HG03064 (cell line): ENCODE data around the gene ADPGK.
"Not testable (repeated sequence)": the region's sequence is repeated elsewhere in the genome, so short reads cannot be mapped to it uniquely, and the experiment has no call there.

Experiments used
- ATAC-seq: cut with Tn5 transposase; IDR thresholded peaks from one replicate; pipeline ENCODE4 v1.9.1; 2021; ENCODE audit warnings: low read depth; ENCODE audit not compliant: unreplicated experiment

ADPGK gene

DNA sequence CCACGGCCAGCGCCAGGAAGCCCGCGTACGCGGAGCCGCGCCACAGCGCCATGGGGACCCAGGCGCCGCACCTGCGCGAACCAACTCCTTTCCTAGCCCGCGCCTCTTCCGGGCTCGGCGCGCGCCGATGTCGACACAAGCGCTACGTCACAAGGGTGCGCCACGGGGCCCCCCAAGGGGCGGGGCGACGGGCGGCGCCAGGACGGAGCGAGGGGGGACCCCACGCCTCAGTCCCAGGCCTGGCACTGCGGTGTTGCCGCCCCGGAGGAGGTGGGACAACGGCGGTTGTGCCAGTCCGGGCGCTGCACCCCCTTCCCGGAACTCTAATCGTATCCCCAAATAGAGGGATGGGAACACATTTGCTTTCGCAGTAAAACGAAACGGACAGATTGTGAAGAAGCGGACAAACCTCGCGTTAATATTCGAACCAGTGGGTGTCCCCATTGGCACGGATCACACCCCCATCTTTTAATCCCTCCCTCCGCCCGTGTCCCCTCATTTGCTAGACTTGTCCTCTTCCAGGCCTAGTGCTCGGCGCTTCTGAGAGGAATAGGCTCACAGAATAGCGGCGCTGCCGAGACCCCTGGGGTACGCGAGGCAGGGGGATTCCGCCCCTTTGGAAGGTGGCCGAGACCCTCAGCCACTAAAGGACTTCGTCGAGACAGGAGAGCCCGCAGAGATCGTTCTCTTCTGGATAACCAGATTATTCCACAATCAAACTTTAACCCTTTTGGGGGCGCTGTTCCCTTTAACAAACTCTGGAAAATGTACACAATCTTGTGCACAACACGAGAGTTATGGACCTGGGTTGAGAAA lies at the start of gene ADPGK:
Gene ADPGK (minus strand): TSS at position 119 of the 816 bp plus-strand sequence. CDS start 67 bp downstream, at position 52.
- ATAC-seq = peak; percentile 75

GRCh38 chr15:72827226-72827625 lies 43.7 kb upstream of the ADPGK start:
- ATAC-seq = no peak

GRCh38 chr15:72826611-72827010 lies 43.1 kb upstream of the ADPGK start:
- no peak for ATAC-seq

GRCh38 chr15:72825829-72826228 lies 42.3 kb upstream of the ADPGK start:
- no peak for ATAC-seq

- no peak for ATAC-seq
These were observed 41.2 kb upstream of the ADPGK start for GRCh38 chr15:72824781-72825180.

DNA sequence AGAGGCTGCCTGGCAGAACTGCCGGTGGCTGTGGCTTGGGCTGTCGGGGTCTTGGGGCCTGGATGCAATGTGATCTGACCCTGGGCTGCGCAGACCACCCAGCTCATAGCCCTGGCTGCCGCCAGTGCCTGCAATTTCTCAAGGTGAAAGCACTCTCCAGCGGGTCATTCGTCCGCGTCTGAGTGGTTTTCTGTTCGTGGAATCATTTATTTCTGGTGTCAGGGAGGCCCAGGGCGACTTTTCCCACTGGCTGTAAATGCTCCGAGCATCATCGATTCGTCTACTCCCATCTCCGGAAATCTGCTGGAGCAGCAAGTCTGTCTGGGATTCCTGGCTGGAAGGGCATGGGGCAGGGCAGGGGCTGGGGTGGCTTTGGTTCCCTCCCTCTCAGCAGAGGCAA lies 40.6 kb upstream of the ADPGK start:
- no peak for ATAC-seq

- ATAC-seq = no peak
These were observed 36.7 kb upstream of the ADPGK start for GRCh38 chr15:72820278-72820677.

- ATAC-seq = no peak
These were observed 35.1 kb upstream of the ADPGK start for GRCh38 chr15:72818632-72819031.

DNA sequence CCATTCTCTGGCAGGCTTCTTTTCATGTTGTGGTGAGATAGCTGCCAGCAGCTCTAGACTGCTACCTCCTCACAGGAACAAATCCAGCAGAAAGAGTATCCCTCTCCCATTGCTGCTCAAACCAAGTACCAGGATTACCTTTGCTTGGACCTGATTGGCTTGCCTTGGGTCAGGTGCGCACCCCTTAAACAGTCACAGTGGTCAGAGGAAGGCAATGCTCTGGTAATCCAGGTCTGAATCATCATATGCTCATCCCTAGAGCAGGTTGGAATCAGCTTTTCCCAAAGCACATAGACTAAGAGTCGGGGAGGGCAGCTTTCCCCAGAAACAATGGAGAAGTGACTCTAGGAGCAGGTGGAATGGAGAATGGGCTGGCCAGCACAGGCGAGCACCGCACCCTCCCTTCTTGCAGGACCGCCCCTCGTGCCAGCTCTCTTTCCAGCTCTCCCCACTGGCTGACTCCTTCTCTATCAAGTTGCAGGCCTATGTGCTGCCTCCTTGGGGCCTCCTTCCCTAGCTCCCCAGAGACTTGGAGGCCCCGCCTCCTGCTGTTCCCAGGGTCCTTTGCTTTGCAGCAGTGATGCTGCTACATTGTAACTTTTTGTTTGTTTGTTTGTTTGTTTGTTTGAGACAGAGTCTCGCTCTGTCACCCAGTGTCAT lies 29.9 kb upstream of the ADPGK start:
- ATAC-seq = no peak

DNA sequence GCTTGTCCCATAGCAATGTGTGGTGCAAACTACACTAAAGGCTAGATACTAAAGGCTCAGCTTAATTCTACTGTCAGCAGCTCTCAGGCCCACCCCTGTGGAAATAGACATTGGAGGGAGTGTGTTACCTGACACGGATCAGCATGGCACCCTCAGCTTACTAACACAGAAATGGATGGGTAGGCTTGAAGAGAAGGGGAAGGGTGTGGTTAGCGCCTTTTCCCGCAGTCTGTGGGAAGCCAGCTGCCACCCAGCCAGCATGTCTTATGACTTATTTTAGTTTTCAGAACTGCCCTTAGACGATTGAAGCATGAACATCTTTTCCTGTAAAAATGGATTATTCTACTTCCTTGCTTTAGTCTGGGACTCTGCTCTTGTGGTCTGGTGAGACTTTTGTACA lies 25.8 kb upstream of the ADPGK start:
- ATAC-seq = no peak

GRCh38 chr15:72807346-72807745 lies 23.8 kb upstream of the ADPGK start:
- not testable (repeated sequence) for ATAC-seq

DNA sequence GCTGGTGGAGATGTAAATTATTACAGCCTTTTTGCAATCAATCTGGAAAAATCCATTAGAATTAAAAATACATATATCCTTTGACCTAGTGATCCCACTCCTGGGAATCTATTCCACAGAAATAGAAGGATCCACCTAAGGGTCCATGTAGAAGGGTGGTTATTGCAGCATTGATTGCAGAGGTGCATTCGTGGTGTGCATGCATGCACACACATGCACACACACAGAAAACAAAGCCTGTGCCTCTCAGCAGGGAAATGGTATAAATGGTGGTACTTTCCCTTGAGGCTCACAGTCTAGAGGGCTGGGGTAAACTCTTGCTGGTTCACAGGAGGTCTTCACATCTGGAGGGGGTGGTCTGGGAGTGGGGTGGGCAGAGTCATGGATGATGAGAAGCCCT lies 19.4 kb upstream of the ADPGK start:
- no peak for ATAC-seq

DNA sequence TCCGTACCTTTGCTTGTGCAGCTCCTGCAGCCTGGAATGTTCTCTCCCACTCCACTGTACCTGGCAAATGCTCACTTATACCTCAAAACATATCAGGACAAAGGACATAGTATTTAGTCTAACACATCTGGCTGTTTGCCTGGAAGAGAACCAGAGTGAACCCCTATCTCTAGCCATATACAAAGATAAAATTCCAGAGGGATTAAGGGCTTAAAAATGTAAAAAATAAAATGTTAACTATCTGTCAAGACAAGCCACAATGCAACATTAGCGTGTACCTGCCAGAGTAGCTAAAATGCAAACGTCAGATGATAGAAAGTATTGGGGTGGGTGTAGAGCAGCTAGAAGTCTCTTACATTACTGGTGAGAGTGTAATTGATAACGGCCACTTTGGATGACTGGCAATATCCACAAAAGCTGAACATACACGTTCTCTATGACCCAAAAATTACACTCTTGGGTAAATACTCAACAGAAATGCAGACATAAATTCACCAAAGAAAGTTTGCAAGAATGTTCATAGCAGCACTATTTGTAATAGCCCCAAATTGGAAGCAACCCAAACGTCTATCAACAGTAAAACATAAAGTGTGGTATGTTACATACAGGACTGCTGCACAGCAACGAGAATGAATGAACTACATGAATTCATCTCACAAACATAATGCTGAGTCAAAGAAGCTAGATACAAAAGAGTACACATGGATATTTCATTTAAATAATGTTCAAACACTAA lies 18.2 kb upstream of the ADPGK start:
- ATAC-seq = no peak

GRCh38 chr15:72800833-72801481 lies 17.4 kb upstream of the ADPGK start:
- no peak for ATAC-seq

GRCh38 chr15:72797834-72798233 lies 14.3 kb upstream of the ADPGK start:
- no peak for ATAC-seq

DNA sequence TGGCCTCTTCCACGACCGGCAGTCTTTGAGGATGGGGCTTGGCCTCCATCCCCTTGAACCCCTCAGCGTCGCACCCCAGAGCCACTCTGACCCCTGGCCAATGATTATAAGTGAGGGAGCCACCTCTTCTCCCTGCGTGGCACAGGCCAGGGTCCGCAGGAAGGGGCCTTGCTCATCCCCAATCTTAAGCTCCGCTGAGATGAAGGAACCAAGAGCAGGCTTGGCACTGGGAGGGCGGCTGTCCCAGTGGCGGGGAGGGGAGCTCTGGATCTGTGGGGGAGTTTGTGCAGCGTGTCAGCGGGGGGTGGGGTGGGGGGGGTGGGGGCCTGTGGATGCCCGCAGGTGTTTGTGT lies 13.8 kb upstream of the ADPGK start:
- ATAC-seq = no peak

- no peak for ATAC-seq
These were observed 13.2 kb upstream of the ADPGK start for GRCh38 chr15:72796515-72797337.

DNA sequence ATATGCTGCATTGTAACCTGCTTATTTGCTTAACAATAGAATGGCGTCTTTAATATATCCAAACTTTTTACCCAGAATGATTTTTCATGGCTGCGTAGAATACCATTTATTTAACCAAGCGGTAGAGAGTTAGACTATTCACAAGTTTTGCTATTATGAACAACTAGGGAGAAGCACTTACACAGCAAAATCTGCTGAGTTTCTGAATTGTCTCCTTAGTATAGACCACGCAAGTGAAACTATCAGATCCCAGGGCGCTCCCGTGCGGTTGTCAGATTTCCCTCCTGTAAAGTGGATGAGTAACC lies 12.6 kb upstream of the ADPGK start:
- ATAC-seq = no peak

DNA sequence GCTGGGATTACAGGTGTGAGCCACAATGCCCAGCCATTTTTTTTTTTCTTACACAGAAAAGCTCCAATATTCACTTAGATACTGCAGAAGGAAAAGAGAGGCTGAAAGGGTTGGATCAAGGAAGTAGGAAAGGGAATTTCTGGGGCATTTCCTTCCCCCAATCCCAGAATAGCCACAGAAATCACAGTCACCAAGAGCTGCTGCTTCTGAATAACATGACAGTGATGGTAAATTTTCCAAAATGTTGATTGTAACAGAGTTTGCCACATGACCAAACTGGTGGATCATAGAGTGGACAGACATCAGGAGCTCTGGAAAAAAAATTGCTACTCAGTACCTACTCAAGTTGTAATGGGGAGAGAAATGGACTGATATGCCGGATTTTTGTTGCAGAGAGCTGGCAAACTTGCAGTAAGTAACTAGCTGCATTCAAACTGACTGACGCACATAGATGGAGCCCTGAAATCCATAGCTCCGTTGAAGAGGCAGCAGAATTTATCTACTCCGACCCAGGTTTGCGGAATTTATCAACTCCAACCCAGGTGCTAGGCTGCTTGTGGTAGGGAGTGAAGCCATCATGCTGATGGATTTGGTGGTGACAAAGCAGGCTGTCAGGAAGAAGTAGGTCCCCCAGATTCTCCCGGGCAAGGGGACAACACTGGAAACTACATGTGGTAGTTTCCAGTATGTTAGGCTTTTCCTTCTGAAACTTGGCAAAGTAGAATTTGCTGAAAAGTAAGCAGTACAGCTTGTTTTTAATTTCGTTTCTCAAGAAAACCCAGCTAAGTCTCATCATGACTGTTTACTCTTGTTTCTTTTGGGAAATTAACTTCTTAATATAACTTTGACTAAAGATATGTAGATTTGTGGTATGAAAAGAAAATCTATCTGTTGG lies 10.5 kb upstream of the ADPGK start:
- ATAC-seq = no peak
